Upper lobe of right lung (tissue), 1 donor: ENCODE measurements around the gene SLC22A14. TPM values are rescaled to one million over a fixed set of nuclear protein-coding genes. Genes with fewer than 3 reads are reported as not detected.
A peak's percentile ranks its signal among the peaks of the same experiment; 100 is the strongest.
"Not testable (repeated sequence)": the region's sequence is repeated elsewhere in the genome, so short reads cannot be mapped to it uniquely, and the experiment has no call there.

Experiments used
- ATAC-seq: fragments of 200-7000 bp; cut with Tn5 transposase; one replicate; pipeline ENCODE4 v1.9.1; 2020; ENCODE audit warnings: mild to moderate bottlenecking, moderate library complexity
- DNase-seq: peaks from one replicate; pipeline ENCODE4 v3.0.0-alpha.2; 2020
- H3K27ac ChIP-seq: fragments of 200-600 bp; one replicate; pipeline ENCODE4 v1.8.0; 2022
- H3K27me3 ChIP-seq: fragments of 200-600 bp; one replicate; pipeline ENCODE4 v1.8.0; 2022; ENCODE audit warnings: mild to moderate bottlenecking
- H3K36me3 ChIP-seq: fragments of 200-600 bp; one replicate; pipeline ENCODE4 v1.8.0; 2022
- H3K4me1 ChIP-seq: fragments of 200-600 bp; one replicate; pipeline ENCODE4 v1.8.0; 2022
- H3K4me3 ChIP-seq: fragments of 200-600 bp; one replicate; pipeline ENCODE4 v1.8.0; 2022; ENCODE audit warnings: mild to moderate bottlenecking
- H3K9me3 ChIP-seq: fragments of 200-600 bp; one replicate; pipeline ENCODE4 v1.8.0; 2022
- intact Hi-C: fragments of 100-400 bp; cut with DNase I; formaldehyde crosslinking; loops from one replicate; pipeline ENCODE4 v1.11.0; 2022
- total RNA-seq: library from RNA; stranded (reverse); fragmentation: NEBNext Ultra II Directional; extraction: Animal tissue kit (Norgen Biotek cat#: 25700); gene quantifications from one replicate; pipeline ENCODE4 v1.2.1, GENCODE V29; 2021
- TF ChIP-seq, protein P1 (sequence below): fragments of 200-600 bp; IDR thresholded peaks from one replicate; pipeline ENCODE4 v1.8.0; 2022; ENCODE audit warnings: antibody characterized with exemption
- donor health status: DM: no; HTN: yes; CAD: no; lungs with severe emphysema.

Gene SLC22A14
- total RNA-seq, 1 donor from 2014 or later: 0.20 TPM

DNA sequence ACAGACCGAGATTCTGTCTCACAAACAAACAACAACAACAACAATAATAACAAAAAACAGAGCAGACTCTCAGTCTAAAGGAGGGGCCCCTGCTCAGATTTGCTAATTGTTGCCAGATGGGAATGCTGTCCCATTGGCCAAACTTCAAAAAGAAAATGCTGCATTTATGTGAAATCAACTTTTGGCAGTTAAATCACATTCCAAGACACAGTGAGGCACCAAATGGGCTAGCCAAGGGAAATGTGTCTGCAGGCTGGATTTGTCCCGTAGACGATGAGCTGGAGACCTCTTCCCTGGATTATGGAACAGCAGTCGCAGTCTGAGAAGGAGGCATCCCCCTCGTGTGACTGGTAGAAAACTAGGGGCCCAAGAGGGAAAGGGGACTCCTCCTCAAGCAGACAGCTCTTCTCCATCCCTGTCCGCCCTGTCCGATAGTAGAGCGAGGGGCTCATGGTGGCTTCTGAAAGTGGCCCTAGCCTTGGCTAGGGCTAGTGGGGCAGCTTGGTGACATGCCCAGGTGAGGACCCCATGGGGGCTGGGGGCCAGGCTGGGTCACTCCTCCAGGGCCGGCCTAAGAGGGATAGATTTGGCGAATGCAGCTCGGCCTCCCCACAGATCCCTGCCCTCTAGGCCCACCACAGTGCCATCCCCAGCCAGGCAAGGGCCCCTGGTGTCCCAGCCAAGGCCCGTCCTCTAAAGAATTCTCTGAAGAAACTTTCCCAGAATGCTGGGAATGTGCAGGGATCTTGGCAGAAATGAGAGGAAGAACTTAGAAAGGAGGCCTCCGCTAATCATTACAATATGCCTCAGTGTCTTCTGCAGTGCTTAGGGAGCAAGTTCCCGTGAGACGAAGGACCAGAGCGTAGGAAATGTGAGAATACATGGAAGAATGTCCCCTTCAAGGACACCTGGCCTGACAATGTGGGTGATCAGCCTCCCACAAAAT lies 2.0 kb downstream of the SLC22A14 start:
- intact Hi-C loops: no loop called here
- peak; percentile 25 for ATAC-seq
- H3K4me1 ChIP-seq: no peaks in the 10 kb centered on the region
- no peak overlapping the region for H3K27ac ChIP-seq
- no peak overlapping the region for H3K4me3 ChIP-seq
- H3K27me3 ChIP-seq: no peaks in the 10 kb centered on the region
- H3K36me3 ChIP-seq: no peaks in the 10 kb centered on the region
- TF ChIP-seq, protein P1, sequence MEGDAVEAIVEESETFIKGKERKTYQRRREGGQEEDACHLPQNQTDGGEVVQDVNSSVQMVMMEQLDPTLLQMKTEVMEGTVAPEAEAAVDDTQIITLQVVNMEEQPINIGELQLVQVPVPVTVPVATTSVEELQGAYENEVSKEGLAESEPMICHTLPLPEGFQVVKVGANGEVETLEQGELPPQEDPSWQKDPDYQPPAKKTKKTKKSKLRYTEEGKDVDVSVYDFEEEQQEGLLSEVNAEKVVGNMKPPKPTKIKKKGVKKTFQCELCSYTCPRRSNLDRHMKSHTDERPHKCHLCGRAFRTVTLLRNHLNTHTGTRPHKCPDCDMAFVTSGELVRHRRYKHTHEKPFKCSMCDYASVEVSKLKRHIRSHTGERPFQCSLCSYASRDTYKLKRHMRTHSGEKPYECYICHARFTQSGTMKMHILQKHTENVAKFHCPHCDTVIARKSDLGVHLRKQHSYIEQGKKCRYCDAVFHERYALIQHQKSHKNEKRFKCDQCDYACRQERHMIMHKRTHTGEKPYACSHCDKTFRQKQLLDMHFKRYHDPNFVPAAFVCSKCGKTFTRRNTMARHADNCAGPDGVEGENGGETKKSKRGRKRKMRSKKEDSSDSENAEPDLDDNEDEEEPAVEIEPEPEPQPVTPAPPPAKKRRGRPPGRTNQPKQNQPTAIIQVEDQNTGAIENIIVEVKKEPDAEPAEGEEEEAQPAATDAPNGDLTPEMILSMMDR: no peak
- no peak for DNase-seq
- no peaks in the 10 kb centered on the region for H3K9me3 ChIP-seq

DNA sequence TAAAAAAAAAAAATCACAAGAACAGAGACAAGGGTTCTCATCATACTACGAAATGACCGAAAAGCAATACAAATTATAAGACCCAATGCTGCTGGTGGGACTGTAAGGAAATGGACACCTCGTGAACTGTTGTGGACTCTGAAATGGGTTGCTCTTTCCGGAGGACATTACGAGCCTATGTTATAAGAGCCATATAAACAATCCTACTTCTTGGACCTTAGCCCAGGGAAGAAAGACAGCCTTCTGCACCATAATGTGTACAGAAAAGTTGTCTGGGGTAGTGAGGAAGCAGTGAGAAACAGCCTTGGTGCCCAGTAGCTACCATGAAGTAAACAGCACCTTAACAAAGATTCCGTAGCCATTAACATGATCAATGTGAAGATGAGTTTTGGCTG lies 2.7 kb downstream of the SLC22A14 start:
- Histone ChIP-seq H3K27me3 (no peaks in the 10 kb centered on the region), H3K36me3 (no peaks in the 10 kb centered on the region), H3K9me3 (no peaks in the 10 kb centered on the region), H3K4me3 (no peak overlapping the region), H3K4me1 (no peaks in the 10 kb centered on the region), H3K27ac (no peak overlapping the region)
- TF ChIP-seq, protein P1: no peak
- DNase-seq (no peak), ATAC-seq (no peak)
- intact Hi-C loops: no loop called here

DNA sequence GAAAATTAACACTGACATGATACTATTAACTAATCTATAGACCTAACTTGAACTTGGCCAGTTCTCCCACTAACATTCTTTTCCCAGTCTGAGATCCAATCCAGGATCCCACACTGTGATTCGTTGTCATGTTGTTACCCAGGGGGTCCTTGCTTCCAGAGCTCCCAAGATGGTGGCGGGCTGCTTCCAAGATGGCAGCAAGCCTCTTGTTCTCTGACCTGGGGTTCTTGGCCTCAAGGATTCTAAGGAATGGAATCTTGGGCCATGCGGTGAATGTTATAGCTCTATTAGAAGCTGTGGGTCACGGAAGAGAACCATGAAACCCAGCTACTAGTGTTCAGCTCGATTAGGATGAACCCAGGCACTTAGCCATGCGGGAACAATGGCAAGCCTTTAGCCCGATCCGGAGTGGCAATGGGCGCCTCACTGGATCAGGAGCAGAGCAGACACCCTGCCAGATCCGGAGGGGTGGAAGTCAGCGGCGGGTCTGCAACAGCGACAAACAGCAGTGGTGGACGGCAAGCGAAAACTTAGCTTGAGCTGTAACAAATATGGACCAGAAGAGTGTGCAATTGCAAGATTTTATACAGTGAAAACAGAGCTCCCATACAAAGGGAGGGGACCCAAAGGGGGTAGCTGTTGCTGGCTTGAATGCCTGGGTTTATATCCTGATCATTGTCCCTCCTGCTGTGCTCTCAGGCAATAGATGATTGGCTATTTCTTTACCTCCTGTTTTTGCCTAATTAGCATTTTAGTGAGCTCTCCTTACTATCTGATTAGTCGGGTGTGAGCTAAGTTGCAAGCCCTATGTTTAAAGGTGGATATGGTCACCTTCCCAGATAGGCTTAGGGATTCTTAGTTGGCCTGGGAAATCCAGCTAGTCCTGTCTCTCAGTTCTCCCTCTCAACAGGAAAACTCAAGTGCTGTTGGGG lies 7.5 kb downstream of the SLC22A14 start:
- H3K9me3 ChIP-seq, H3K4me3 ChIP-seq, H3K27me3 ChIP-seq, H3K36me3 ChIP-seq, H3K4me1 ChIP-seq, intact Hi-C loops, DNase-seq, ATAC-seq, H3K27ac ChIP-seq: not testable (repeated sequence)

DNA sequence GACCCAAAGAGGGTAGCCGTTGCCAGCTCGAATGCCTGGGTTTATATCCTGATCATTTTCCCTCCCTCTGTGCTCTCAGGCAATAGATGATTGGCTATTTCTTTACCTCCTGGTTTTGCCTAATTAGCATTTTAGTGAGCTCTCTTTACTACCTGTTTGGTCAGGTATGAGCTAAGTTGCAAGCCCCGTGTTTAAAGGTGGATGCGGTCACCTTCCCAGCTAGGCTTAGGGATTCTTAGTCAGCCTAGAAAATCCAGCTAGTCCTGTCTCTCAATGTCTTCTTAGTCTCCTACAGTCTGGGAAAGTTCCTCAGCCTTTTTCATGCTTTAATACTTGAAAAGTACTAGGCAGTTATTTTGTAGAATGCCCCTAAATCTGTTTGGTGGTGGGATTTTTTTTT lies 15.0 kb downstream of the SLC22A14 start:
- H3K36me3 ChIP-seq, DNase-seq, ATAC-seq, H3K4me1 ChIP-seq, H3K27ac ChIP-seq, H3K4me3 ChIP-seq, H3K9me3 ChIP-seq, H3K27me3 ChIP-seq, intact Hi-C loops: not testable (repeated sequence)

DNA sequence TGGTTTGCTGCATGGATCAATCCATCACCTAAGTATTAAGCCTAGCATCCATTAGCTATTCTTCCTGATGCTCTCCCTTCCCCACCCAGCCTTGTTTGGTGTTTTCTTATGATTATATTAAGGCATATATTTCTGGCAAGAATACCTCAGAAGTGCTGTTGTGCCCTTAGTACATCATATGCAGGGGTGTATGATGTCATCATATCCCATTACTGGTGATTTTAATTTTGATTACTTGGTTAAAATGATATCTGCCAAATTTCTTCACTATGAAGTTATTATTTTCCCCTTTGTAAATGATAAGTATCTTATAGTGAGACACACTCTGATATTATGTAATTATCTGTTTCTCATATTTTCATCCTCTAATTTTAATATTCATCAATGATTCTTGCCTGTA lies 15.4 kb downstream of the SLC22A14 start:
- no peaks in the 10 kb centered on the region for H3K9me3 ChIP-seq
- H3K4me1 ChIP-seq: no peaks in the 10 kb centered on the region
- DNase-seq (no peak), ATAC-seq (no peak)
- H3K36me3 ChIP-seq: no peaks in the 10 kb centered on the region
- H3K4me3 ChIP-seq: no peak overlapping the region
- TF ChIP-seq, protein P1: no peak
- no peak overlapping the region for H3K27ac ChIP-seq
- H3K27me3 ChIP-seq: no peaks in the 10 kb centered on the region
- intact Hi-C loops: no loop called here

DNA sequence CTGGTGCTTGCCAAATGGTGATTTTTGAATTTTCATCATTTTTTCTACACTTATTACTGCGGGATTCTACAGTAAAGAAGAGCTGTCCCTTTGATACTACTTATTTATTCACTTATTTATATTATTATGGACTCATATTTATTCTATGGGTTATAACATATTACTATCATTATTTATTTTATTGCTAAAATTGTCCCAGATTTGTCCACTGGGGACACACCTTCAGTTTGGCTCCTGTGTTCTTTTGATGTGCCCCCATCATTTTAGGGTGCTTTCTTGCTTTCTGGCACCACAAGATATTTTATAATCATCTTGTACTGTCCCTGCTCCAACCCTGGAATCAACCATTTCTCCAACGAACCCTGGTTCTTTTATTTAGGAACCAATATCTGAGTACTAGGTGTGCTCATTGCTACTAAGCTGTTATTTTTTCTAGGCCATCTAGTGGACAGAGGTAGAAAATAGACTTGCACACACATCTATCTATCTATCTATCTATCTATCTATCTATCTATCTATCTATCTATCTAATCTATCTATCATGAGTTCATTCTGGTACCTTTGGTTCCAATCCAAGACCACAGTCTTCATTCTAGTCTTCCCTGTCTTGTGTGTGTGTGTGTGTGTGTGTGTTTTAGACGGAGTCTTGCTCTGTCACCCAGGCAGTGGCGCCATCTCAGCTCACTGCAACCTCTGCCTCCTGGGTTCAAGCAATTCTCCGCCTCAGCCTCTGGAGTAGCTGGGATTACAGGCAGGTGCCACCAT lies 16.0 kb downstream of the SLC22A14 start:
- TF ChIP-seq, protein P1: peak; percentile 35
- Histone ChIP-seq H3K4me3 (no peak overlapping the region), H3K4me1 (no peaks in the 10 kb centered on the region), H3K9me3 (no peaks in the 10 kb centered on the region), H3K36me3 (no peaks in the 10 kb centered on the region), H3K27me3 (no peaks in the 10 kb centered on the region), H3K27ac (no peak overlapping the region)
- DNase-seq: no peak
- intact Hi-C loops: no loop called here
- ATAC-seq: no peak
